Uterus (tissue), 2 donors: ENCODE results near the gene SF3A2.

ENCODE experiments used
- CTCF ChIP-seq, 4 experiments: fragments of 200-600 bp in 2 of 4; fragments of 450-650 bp in 2 of 4; sonication (generic) in 2 of 4; IDR thresholded peaks; one replicate each; pipeline ENCODE4 v1.5.1; 2016 to 2019; ENCODE audit warnings: antibody characterized with exemption in 4 of 4, mild to moderate bottlenecking in 2 of 4, moderate library complexity in 1 of 4
- POLR2A ChIP-seq, 2 donors: fragments of 450-650 bp; IDR thresholded peaks; one replicate each; pipeline ENCODE4 v1.6.1; 2016; ENCODE audit warnings: antibody characterized with exemption in 2 of 2, mild to moderate bottlenecking in 1 of 2, moderate library complexity in 1 of 2

DNA sequence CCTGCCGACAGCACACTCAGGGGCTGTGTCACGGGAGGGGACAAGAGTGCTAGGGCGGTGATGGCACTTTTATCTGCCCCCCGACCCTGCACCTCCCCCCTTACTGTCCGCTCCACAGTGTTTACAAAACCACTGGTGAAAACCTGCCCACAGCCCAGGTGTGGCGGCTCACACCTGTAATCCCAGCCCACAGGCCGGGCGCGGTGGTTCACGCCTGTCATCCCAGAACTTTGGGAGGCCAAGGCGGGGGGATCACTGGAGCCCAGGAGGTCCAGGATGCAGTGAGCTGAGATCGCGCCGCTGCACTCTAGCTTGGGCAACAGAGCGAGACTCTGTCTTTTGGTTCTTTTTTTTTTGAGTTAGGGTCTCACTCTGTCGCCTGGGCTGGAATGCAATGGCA lies 59.5 kb downstream of the SF3A2 start:
- TF ChIP-seq CTCF (IDR thresholded peaks at IDR 0.05) (no peak), POLR2A (IDR thresholded peaks at IDR 0.05) (no peak)
